K562 (cell line): Measurements from ENCODE around the gene ARID3B. TPM values are rescaled to one million over a fixed set of nuclear protein-coding genes. Genes with fewer than 3 reads are reported as not detected.

Source experiments
- ATAC-seq: fragments of 200-7000 bp; cut with Tn5 transposase; 3 replicates; pipeline ENCODE4 v1.9.1; 2020; ENCODE audit warnings: moderate library complexity
- BruUV-seq: library from RNA; stranded (reverse); fragments of 400-500 nt; replicated peaks from 2 replicates; lab custom pipeline; 2021; lab: Mats Ljungman, UMichigan
- CTCF ChIA-PET: fragments of 300-600 bp; formaldehyde crosslinking; extraction: SDS; loops from one replicate; lab custom pipeline; 2021; ENCODE audit warnings: low intra/inter-chr PET ratio; lab: Yijun Ruan, JAX
- POLR2A ChIA-PET: fragments of 300-600, 350-650 bp; sonication (Branson Sonifier 250); formaldehyde crosslinking; extraction: SDS; loops from one replicate; lab custom pipeline; 2021; ENCODE audit warnings: antibody characterized with exemption, inconsistent platforms; lab: Yijun Ruan, JAX
- DNase-seq, 4 experiments: peaks; one replicate each; pipeline versions ENCODE4 v3.0.0 to v3.0.0-alpha.2; 2011 to 2018; ENCODE audit warnings: low spot score in 3 of 4, mixed read lengths in 3 of 4; ENCODE audit errors: extremely low read depth in 1 of 4
- FAIRE-seq: peaks from 2 replicates; lab custom pipeline; 2011; peaks lifted over from hg19 to GRCh38; lab: Jason Lieb, UNC
- H2AFZ ChIP-seq: 2 replicates; pipeline ENCODE4 v1.6.0; 2011; ENCODE audit warnings: low read depth, low read length, control low read depth, inconsistent platforms
- H3K27ac ChIP-seq: fragments of 200-600 bp; 3 replicates; pipeline ENCODE4 v1.8.0; 2011; ENCODE audit warnings: low read depth, mild to moderate bottlenecking, control low read depth, inconsistent platforms, low read length, moderate library complexity, mixed read lengths; ENCODE audit errors: extremely low read depth
- H3K27me3 ChIP-seq, 2 experiments: fragments of 300-600 bp in 1 of 2; 2 replicates in 1 of 2; 3 replicates in 1 of 2; pipeline versions ENCODE4 v1.6.0 to v1.8.0; 2011; ENCODE audit warnings: inconsistent platforms in 2 of 2, low read length in 2 of 2, mild to moderate bottlenecking in 1 of 2, mixed read lengths in 1 of 2, moderate library complexity in 1 of 2; ENCODE audit not compliant: control insufficient read depth in 2 of 2, insufficient read depth in 2 of 2
- H3K36me3 ChIP-seq: fragments of 300-600 bp; 3 replicates; pipeline ENCODE4 v1.8.0; 2011; ENCODE audit warnings: mild to moderate bottlenecking, low read length, inconsistent platforms; ENCODE audit not compliant: control insufficient read depth, insufficient read depth
- H3K4me1 ChIP-seq, 2 experiments: fragments of 200-600 bp in 1 of 2; replicated peaks in 1 of 2; 2 replicates in 1 of 2; 3 replicates in 1 of 2; pipeline versions ENCODE4 v1.5.1 to v1.8.0; 2011; ENCODE audit warnings: inconsistent platforms in 2 of 2, low read length in 2 of 2, mild to moderate bottlenecking in 1 of 2, mixed read lengths in 1 of 2, moderate library complexity in 1 of 2; ENCODE audit not compliant: control insufficient read depth in 2 of 2, insufficient read depth in 2 of 2
- H3K4me2 ChIP-seq: 2 replicates; pipeline ENCODE4 v1.6.1; 2011; ENCODE audit warnings: low read length, control low read depth, inconsistent platforms, mixed read lengths; ENCODE audit not compliant: insufficient read depth
- H3K4me3 ChIP-seq: fragments of 200-600 bp; sonication (generic), shearing (Covaris generic); 2 replicates; pipeline ENCODE4 v1.5.1; 2016; ENCODE audit warnings: control low read depth, inconsistent platforms
- H3K79me2 ChIP-seq: fragments of 200-600 bp; 3 replicates; pipeline ENCODE4 v1.8.0; 2011; ENCODE audit warnings: low read length, inconsistent platforms; ENCODE audit not compliant: control insufficient read depth, insufficient read depth
- H3K9ac ChIP-seq, 2 experiments: 2 replicates each; pipeline versions ENCODE4 v1.6.0 to v1.6.1; 2011; ENCODE audit warnings: low read depth in 2 of 2, low read length in 2 of 2, control low read depth in 1 of 2, inconsistent platforms in 1 of 2, mild to moderate bottlenecking in 1 of 2, mixed read lengths in 1 of 2; ENCODE audit not compliant: insufficient read depth in 1 of 2
- H3K9me1 ChIP-seq: one replicate; pipeline ENCODE4 v1.6.0; 2011; ENCODE audit warnings: inconsistent platforms, mild to moderate bottlenecking, low read length, moderate library complexity; ENCODE audit not compliant: control insufficient read depth, insufficient read depth
- H3K9me3 ChIP-seq: replicated peaks from 2 replicates; pipeline ENCODE4 v1.5.1; 2011; ENCODE audit warnings: low read depth, low read length, inconsistent platforms; ENCODE audit not compliant: control insufficient read depth, insufficient read depth
- H4K20me1 ChIP-seq: replicated peaks from 2 replicates; pipeline ENCODE4 v1.6.1; 2011; ENCODE audit warnings: low read length, inconsistent platforms, mixed read lengths; ENCODE audit not compliant: control insufficient read depth, insufficient read depth
- FOXP1 ChIP-seq: sonication (generic); formaldehyde crosslinking; IDR thresholded peaks from 2 replicates; pipeline ENCODE4 v1.8.0; 2022; ENCODE audit warnings: mild to moderate bottlenecking, missing genetic modification reagents
- PCBP2 ChIP-seq: fragments of 200-400 bp; formaldehyde crosslinking; IDR thresholded peaks from 2 replicates; pipeline ENCODE4 v1.6.1; 2018; ENCODE audit warnings: low read length, low read depth, mild to moderate bottlenecking, moderate library complexity; ENCODE audit not compliant: poor library complexity, severe bottlenecking
- WGBS: fragments of 100-300 bp; shearing (Covaris generic); methylation state at CpG from one replicate; pipeline ENCODE4 v1.1.6; 2016; ENCODE audit warnings: low coverage, mixed read lengths; ENCODE audit not compliant: insufficient coverage; ENCODE audit errors: missing lambda C conversion rate; 5-methylcytosine and 5-hydroxymethylcytosine counted together
- in situ Hi-C: fragments of 300-500 bp; cut with MboI; formaldehyde crosslinking; loops from 4 replicates; pipeline ENCODE4 v1.15.0; 2018; ENCODE audit warnings: inconsistent platforms, mixed read lengths
- intact Hi-C: fragments of 100-400 bp; cut with micrococcal nuclease; formaldehyde crosslinking; loops from 2 replicates; pipeline ENCODE4 v1.14.2; 2022
- polyA plus RNA-seq, 8 experiments: library from polyadenylated mRNA; depleted of rRNA in 4 of 8; stranded (reverse) in 5 of 8; unstranded in 3 of 8; fragments of >200 nt; fragmentation: Nextera tagmentation in 2 of 8; fragmentation: Illumina TruSeq in 1 of 8; extraction: Ambion mirVana in 2 of 8; extraction: Trizol in 1 of 8; gene quantifications; 2 replicates each; pipeline versions ENCODE4 v1.2.1 to v1.2.3, GENCODE V29; 2011 to 2014; ENCODE audit warnings: inconsistent platforms in 1 of 8, missing spikeins in 1 of 8
- total RNA-seq, 7 experiments: library from RNA; depleted of rRNA in 6 of 7; stranded (reverse); fragments of >200 nt in 6 of 7; fragmentation: Illumina TruSeq in 2 of 7; extraction: Trizol in 2 of 7; gene quantifications; 2 replicates each; pipeline versions ENCODE4 v1.2.1 to v1.2.3, GENCODE V29; 2011 to 2021; ENCODE audit warnings: low replicate concordance in 1 of 7
- TF ChIP-seq, protein P1 (sequence below): sonication (generic); formaldehyde crosslinking; IDR thresholded peaks from 2 replicates; pipeline ENCODE4 v1.8.0; 2022; ENCODE audit warnings: missing genetic modification reagents, mild to moderate bottlenecking, moderate library complexity, borderline replicate concordance

ARID3B gene
- total and polyA plus RNA-seq, 9 of the 15 experiments (the other 6 are each of a cell fraction or from before 2014, with no cell fraction given), result 0.32 to 15.1 (median 7.1) TPM

DNA sequence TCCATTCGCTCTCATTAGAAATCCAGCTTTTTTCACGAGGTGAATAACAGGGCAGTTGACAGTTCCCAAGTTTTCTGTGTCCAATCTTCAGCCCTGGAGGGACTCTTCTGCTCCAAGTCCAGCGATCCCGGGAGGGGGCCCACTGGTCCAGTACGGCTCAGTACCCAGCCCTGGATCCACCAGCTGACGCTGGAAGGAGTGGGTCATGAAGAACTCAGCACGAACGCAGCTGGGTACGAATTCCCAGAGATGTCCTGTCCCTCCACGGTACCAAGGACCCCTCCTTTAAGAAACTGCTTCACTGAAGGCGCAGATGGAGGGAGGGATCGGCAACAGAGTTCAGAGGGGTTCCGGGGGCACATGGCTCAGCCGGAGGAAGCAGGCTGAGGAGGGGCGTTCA is 58.1 kb downstream of the ARID3B start:
- H3K9me3 ChIP-seq, result no peaks in the 10 kb centered on the region
- 80% methylated on average over 14 of the region's 15 CpGs for WGBS
- DNase-seq, result no peak
- no TSS peak for BruUV-seq
- peaks cover 17% of the 10 kb centered on the region for H3K79me2 ChIP-seq
- ChIA-PET POLR2A (interaction anchor here (0.6 to 8.4 kb wide), 5 partner anchors 8 to 164 kb away, joined by 3 to 111 read pairs (median 4); partner anchors contain the start of gene CLK3), CTCF (no interaction called here)
- TF ChIP-seq, protein P1, sequence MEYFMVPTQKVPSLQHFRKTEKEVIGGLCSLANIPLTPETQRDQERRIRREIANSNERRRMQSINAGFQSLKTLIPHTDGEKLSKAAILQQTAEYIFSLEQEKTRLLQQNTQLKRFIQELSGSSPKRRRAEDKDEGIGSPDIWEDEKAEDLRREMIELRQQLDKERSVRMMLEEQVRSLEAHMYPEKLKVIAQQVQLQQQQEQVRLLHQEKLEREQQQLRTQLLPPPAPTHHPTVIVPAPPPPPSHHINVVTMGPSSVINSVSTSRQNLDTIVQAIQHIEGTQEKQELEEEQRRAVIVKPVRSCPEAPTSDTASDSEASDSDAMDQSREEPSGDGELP (CRISPR knock-in tag), result 0 out of 2 replicates have a peak, but pooled peaks have one; percentile 32
- TF ChIP-seq PCBP2 (no peak), FOXP1 (peak; percentile 52; the same call in 1 of the 2 replicates)
- no peaks in the 10 kb centered on the region for H3K9me1 ChIP-seq
- no peak for ATAC-seq
- H3K4me1 ChIP-seq, result peaks cover 11 to 43% of the 10 kb centered on the region in 2 experiments; a peak in 4 of 5 replicates
- peak overlapping the region; percentile 77 to 98 for H3K9ac ChIP-seq
- peak overlapping the region; percentile 95; the same call in 1 of the 2 replicates for H2AFZ ChIP-seq
- no peak for FAIRE-seq
- no peaks in the 10 kb centered on the region; the same call in 2 of the 3 replicates for H3K36me3 ChIP-seq
- peak overlapping the region; percentile 92 for H3K4me2 ChIP-seq
- intact Hi-C loops (loop anchor here (5.0 kb wide), 1 partner anchor 52 kb away; no protein-coding TSS in a partner anchor), in situ Hi-C loops (no loop called here)
- H4K20me1 ChIP-seq, result no peaks in the 10 kb centered on the region
- H3K4me3 ChIP-seq, result peak overlapping the region; percentile 46
- H3K27ac ChIP-seq, result no peak overlapping the region
- H3K27me3 ChIP-seq, result no peaks in the 10 kb centered on the region
